Measurements from ENCODE around the gene CRB2.

CRB2 gene

DNA sequence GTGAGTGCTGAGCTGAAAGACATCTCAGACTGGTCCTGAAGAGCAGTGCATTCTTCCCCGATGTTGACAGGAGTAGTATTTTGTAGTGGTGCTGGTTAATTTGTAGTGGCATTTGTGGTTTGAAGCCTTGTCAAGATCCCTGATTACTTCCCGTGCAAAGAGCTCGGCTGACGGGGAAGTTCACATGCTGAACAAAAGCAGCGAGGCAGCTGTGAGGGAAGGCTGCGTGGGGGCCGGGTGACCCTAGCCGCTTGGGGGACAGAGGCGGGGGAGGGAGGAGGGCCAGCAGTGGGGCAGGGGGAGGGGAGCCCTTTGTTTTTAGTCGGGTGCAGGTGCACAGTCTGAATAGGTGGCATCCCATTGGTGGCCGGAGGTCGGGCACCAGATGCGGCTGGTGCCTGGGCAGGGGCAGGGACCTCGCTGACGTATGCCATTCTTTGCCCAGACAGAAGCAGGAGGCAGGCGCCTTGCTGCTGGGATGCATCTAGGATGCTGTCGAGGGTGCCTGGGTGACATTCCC lies 64.7 kb downstream of the CRB2 start:
- DNase-seq (ENCODE audit: low read depth in 1 of 2, low spot score in 1 of 2), result no peak

DNA sequence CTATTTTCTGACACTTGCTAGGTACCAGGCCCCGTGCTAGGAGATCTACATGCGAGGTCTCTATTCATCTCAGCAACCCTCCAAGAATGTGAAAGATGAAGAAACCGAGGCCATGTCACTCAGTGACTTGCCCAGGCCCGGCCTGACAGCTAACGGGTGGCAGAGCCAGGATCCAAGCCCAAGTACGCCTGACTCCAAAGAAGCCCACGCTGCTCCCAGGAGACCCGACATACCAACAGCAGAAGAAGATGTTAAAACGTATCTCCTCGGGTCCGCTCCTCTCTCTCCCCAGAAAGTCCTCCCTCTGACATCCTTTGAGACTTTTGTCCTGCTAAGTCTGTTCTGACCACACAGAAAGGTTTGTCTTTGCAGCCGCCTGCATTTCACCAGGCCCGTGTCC lies 65.2 kb downstream of the CRB2 start:
- no peak for DNase-seq (ENCODE audit: low read depth in 1 of 2, low spot score in 1 of 2)

DNA sequence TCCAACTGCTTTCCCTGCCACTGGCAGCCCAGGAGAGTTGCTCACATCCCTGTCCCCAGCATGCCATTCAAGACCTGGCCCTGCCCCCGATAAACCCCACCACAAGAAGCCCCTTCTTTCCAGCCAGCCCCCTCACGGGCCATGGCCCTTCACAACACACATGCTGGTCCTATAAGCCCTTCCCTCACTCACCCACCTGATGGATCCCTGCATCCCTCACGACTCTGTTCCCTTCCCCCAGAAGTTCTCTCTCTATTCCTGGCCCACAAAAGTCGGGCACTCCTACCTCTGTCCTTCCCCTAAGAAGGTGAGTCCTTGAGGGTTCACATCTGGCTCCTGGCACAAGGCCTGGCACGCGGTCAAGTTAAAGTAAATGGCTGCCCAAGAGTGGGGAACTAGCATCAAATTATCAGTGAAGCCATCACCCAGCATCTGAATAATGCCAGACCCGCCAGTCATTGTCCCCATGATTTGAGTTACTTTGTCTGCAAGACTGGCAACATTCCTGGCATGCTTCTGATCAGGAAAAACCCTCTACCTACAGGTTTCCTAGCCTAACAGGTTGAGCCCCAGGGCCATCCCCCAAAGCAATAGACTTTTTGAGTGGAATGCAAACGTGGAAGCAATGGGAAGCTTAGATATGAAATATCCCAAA lies 65.9 kb downstream of the CRB2 start:
- DNase-seq (ENCODE audit: low read depth in 1 of 2, low spot score in 1 of 2), result no peak

DNA sequence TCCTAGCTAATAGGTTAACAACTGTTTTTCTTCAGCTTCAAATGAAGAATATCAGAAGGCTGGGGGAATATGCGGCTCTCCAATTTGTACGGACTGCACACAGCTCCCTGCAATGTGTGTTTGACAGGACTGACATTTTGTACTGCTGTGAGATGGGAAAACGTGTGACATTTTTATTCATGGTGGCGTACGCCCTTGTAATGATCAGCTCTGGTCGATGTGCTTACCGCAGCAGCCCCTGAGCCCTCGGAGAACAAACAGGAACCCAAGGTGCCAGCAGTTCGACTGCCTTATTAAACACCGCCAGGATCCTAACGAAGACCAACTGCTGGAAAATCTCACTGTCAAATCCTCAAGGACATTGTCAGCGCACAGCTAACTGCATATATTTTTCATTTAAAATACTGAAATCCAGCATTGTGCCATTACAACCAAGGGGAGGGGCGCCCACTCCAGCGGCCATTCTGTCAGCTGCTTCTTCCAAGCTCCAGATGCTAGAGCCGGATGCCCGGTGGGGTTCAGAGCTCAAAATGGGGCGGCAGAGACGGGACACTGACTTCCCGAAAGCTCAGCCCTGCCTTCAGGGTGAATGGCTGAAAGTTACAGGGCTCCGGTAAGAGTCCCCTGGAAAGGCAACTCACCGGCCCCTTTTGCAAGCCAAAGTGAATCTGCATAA lies 66.8 kb downstream of the CRB2 start:
- DNase-seq (ENCODE audit: low read depth in 1 of 2, low spot score in 1 of 2), result no peak

DNA sequence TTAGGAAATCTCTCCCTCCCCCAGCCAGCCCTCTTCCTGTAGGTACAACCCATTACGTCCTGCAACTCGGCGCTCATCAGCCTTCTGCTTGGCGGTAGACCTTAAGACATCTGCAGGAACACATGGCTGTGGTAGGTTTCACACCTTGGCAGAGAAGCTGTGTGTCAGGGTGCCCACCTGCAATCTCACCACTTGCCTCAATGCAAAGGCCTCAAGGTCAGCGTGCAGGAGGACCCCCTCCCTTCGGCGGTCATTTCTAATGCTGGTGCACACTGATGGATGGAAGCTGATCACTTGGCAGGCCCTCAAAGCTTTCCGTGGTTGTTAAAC lies 67.3 kb downstream of the CRB2 start:
- DNase-seq (ENCODE audit: low read depth in 1 of 2, low spot score in 1 of 2), result no peak

DNA sequence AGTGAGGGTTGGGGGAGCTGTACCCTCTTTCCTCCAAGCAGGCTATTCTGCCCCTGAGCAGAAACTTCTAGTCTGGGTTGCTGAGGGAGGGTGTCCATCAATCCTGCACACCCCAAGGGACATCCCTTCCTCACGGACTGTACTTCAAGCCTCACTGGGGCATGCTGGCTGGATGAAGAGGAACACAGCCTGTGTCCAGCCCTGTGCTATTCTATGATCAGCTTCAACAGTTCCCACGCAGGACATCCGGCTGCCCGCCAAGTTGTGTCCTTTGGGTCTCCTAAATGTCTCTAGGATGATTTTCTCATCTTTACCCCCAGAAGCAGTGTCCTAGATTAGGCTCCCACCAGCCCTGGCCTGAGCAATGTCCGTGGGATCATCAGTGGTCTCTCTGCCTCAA lies 68.1 kb downstream of the CRB2 start:
- no peak for DNase-seq (ENCODE audit: low read depth in 1 of 2, low spot score in 1 of 2)

DNA sequence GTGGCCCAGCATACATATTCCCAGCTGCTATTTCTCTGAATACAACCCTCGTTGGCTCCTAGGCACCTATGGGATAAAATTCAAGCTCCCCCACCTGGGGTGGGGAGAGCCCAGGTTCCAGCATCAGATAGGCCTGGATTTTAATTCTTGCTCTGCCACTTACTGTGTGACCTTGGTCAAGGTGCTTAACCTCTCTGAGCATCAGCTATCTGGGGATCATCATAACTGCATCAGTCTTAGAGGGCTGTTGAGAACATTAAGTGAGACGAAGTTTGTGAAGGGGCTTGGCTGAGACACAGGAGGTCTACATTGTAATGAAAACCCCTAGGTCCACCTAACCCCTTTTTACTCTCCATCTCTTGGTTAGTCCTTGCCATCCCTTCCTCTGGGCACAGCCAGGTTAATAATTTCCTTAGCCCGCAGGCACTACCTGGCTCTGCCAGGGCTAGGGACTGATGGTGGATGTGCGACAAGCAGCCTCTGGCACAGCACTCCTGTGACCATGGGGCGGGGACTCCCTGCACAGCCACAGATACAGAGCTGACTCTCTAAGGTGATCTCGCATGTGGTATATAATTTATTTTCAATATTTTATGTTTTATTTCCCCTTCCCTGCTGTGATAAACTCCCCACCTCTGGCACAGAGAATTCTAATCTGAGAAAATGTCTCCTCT lies 68.7 kb downstream of the CRB2 start:
- no peak for DNase-seq (ENCODE audit: low read depth in 1 of 2, low spot score in 1 of 2)

DNA sequence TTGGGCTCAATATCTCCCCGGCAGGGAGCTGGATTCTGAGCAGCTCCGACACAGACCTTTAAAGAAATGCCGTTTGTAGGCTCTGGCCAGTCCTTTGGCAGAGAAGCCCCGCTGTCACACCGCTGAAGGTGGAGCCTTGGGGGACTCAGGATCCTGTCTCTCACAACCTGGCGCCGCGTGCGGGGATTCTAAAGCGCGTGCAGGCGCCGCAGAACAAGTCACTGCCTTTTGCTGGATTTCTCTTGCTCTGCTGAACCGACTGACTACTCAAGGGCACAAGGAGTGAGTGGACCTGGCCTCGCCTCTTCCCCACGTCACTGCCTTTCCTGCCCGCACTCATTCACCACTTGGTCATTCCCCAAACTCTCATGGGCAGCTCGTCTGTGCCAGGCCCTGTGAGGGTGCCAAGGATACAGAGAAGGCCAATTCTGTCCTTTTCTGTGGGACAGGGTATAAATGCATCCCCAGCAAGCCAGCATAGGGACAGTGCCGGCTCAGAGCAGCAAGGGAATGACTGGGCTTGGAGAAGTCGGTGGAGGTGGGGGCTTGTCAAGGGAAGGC lies 69.3 kb downstream of the CRB2 start:
- no peak for DNase-seq (ENCODE audit: low read depth in 1 of 2, low spot score in 1 of 2)

DNA sequence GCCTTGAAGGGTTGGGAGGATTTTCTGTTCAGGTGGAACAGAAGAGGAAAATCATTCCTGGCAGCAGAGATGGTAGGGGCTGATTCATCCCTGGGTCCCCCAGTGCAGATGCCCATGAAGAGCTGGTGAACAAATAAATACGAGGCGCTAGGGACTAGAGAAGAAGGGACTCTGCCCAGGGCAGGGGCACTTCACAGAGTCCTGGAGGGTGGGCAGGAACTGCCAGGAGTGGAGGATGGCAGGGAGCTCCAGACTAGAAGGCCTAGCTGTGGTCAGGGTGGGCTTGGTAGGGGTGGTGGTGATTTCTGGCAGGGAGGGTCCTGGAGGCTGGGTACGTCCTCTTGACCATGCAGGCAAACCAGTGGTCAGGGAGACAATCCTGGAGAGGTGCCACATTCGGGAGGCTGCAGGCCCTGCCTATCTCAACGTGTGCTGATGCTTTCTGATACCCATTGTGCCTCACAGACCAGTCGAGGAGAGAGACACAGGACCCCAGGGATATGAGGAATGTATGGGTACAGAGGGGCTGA lies 69.9 kb downstream of the CRB2 start:
- DNase-seq (ENCODE audit: low read depth in 1 of 2, low spot score in 1 of 2), result no peak

DNA sequence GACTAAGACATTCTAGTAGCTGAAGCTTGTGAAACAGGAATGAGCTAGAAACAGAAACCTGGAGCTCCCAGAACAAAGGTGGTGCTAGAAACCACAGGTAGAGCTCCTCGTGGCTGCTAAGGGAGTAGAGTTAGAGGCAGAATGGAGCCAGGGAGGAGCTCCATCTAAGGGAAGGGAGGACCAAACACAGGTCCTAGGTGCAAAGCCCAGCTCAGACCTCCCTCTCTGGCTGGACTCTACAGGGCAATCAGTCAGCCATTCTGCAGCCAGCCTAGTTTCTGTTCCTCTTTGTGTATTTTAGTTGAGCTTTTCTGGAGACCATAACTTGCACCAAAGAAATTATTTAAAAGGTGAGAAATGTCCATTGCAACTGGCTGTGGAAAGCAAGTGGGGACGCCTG lies 70.4 kb downstream of the CRB2 start:
- DNase-seq (ENCODE audit: low read depth in 1 of 2, low spot score in 1 of 2), result no peak
